Fibroblast of lung (primary cell): ENCODE data around the gene TCF12. TPM values are rescaled to one million over a fixed set of nuclear protein-coding genes. Genes with fewer than 3 reads are reported as not detected.

Experiments used
- DNase-seq, 2 donors: peaks; one replicate each; pipeline versions ENCODE4 v3.0.0 to v3.0.0-alpha.2; 2010; ENCODE audit warnings: low read depth in 2 of 2
- H2AFZ ChIP-seq: 2 replicates; pipeline ENCODE4 v1.5.1; 2012; ENCODE audit warnings: low read length, control low read depth, inconsistent platforms
- H3K27ac ChIP-seq: 2 replicates; pipeline ENCODE4 v1.5.1; 2011; ENCODE audit warnings: low read length, control low read depth; ENCODE audit not compliant: insufficient read depth
- H3K27me3 ChIP-seq: 2 replicates; pipeline ENCODE4 v1.5.1; 2011; ENCODE audit warnings: mild to moderate bottlenecking, low read length; ENCODE audit not compliant: control insufficient read depth, insufficient read depth
- H3K36me3 ChIP-seq: 2 replicates; pipeline ENCODE4 v1.5.1; 2011; ENCODE audit warnings: low read length; ENCODE audit not compliant: control insufficient read depth, insufficient read depth
- H3K4me1 ChIP-seq: 2 replicates; pipeline ENCODE4 v1.5.1; 2011; ENCODE audit warnings: low read length; ENCODE audit not compliant: control insufficient read depth, insufficient read depth; ENCODE audit errors: extremely low read depth
- H3K4me2 ChIP-seq: 2 replicates; pipeline ENCODE4 v1.5.1; 2011; ENCODE audit warnings: low read length, control low read depth; ENCODE audit not compliant: insufficient read depth; ENCODE audit errors: extremely low read depth
- H3K4me3 ChIP-seq, 4 experiments: fragments of 200-600 bp in 1 of 4; sonication (generic) in 1 of 4; replicated peaks in 1 of 4; 2 replicates each; pipeline ENCODE4 v1.5.1; 2011 to 2016; ENCODE audit warnings: low read length in 4 of 4, low read depth in 3 of 4, mild to moderate bottlenecking in 3 of 4, control low read depth in 2 of 4, inconsistent platforms in 1 of 4, mixed read lengths in 1 of 4; ENCODE audit not compliant: insufficient read depth in 1 of 4; ENCODE audit errors: control extremely low read depth in 1 of 4
- H3K79me2 ChIP-seq: 2 replicates; pipeline ENCODE4 v1.5.1; 2012; ENCODE audit warnings: mild to moderate bottlenecking, low read length, inconsistent platforms; ENCODE audit not compliant: control insufficient read depth, insufficient read depth
- H3K9ac ChIP-seq: 2 replicates; pipeline ENCODE4 v1.5.1; 2011; ENCODE audit warnings: mild to moderate bottlenecking, low read length, control low read depth; ENCODE audit not compliant: insufficient read depth
- H3K9me3 ChIP-seq: 2 replicates; pipeline ENCODE4 v1.5.1; 2012; ENCODE audit warnings: low read depth, low read length; ENCODE audit not compliant: control insufficient read depth, insufficient read depth
- H4K20me1 ChIP-seq: 2 replicates; pipeline ENCODE4 v1.5.1; 2011; ENCODE audit warnings: low read length; ENCODE audit not compliant: control insufficient read depth, insufficient read depth; ENCODE audit errors: extremely low read depth
- CTCF ChIP-seq, 2 donors: IDR thresholded peaks in 1 of 2; conservative IDR thresholded peaks in 1 of 2; 1 replicate in 1 of 2; 2 replicates in 1 of 2; pipeline ENCODE4 v1.5.1; 2011 to 2012; ENCODE audit warnings: low read length in 2 of 2, control low read depth in 1 of 2, inconsistent platforms in 1 of 2, low read depth in 1 of 2, mild to moderate bottlenecking in 1 of 2
- EZH2 ChIP-seq: IDR thresholded peaks from 2 replicates; pipeline ENCODE4 v1.5.1; 2012; ENCODE audit warnings: low read length, control low read depth, mild to moderate bottlenecking; ENCODE audit errors: missing control alignments
- polyA plus RNA-seq, 2 donors: library from polyadenylated mRNA; depleted of rRNA in 1 of 2; stranded (reverse) in 1 of 2; unstranded in 1 of 2; fragments of >200 nt; gene quantifications; 2 replicates each; pipeline ENCODE4 v1.2.1, GENCODE V29; 2011 to 2012; ENCODE audit warnings: missing spikeins in 1 of 2
- total RNA-seq: library from RNA; depleted of rRNA; stranded (reverse); fragments of >200 nt; gene quantifications from 2 replicates; pipeline ENCODE4 v1.2.1, GENCODE V29; 2014

TCF12 gene
- total and polyA plus RNA-seq, 2 donors (not counting 1 experiment from before 2014, with no cell fraction given), result 105 to 232 TPM

DNA sequence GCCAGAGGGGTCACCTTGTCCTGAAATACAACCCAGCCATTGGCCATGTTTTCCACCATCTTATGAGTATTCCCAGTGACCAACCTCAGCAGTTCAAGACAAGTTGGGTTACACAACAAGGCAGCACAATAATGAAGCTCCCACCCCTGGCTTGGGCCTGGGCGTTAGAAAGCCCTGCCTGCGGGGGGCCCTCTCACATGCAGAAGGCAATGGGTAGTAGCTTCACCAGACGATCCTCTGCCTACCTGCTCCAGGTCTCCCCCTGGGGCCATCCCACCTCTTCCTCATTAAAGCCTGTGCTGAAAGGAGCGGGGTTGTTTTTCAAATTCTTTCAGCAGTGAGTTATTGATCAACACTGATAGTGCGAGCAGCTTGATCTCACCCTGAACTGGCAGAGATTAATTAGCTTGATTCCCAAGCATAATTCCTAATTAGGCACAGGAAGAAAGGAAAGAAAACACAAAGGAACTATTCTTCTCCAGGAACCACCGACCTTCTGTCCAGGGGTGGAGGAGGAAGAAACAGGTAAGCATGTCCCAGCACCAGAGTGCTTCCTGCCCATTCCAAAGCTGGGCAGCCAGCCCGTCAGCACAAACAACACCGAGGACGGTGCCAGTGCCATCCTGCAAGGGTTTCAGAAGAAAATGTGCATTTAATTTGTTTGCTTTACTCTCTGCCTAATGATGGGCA, 378.2 kb downstream of the TCF12 start:
- Histone ChIP-seq H4K20me1 (no peaks in the 10 kb centered on the region), H3K36me3 (no peaks in the 10 kb centered on the region), H3K4me1 (no peaks in the 10 kb centered on the region), H3K27me3 (no peaks in the 10 kb centered on the region), H3K79me2 (no peaks in the 10 kb centered on the region), H3K9ac (no peak overlapping the region), H3K9me3 (no peaks in the 10 kb centered on the region), H3K4me3 (no peak overlapping the region), H3K27ac (no peak overlapping the region), H2AFZ (no peak overlapping the region), H3K4me2 (no peak overlapping the region)
- TF ChIP-seq CTCF (conservative IDR thresholded peaks at IDR 0.05 in 1 of 2, IDR thresholded peaks at IDR 0.05 in 1 of 2; ENCODE audit: low read depth in 1 of 2, low read length in 2 of 2), result no peak
- TF ChIP-seq EZH2, result no peak
- no peak for DNase-seq

DNA sequence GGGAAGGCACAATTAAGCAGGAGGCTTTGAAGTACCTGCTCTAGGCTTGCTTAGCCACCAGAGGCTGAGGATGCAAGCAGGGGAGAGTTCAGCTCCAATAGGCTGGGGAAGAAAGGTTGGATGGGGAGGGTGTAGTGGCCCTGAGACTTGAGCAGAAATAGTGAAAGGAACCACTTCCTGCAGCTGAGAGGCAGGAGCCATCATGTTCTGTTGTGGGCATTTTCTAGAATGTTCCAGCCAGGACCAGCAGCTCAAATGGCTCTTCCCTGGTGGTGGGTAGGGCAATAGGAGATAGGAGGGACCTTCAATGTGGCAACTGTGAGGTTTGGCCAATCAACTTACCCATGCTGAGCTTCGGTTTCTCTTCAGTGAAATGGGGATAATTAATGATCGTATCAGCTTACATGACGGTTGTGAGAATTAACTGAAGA, 378.7 kb downstream of the TCF12 start:
- no peaks in the 10 kb centered on the region for H4K20me1 ChIP-seq

GRCh38 chr15:57297630-57298029, 379.2 kb downstream of the TCF12 start:
- Histone ChIP-seq H3K9ac (no peak overlapping the region), H3K36me3 (no peaks in the 10 kb centered on the region), H4K20me1 (no peaks in the 10 kb centered on the region), H3K4me1 (no peaks in the 10 kb centered on the region), H3K79me2 (no peaks in the 10 kb centered on the region), H3K4me2 (no peak overlapping the region), H2AFZ (no peak overlapping the region), H3K4me3 (no peak overlapping the region), H3K27me3 (no peaks in the 10 kb centered on the region), H3K9me3 (no peaks in the 10 kb centered on the region), H3K27ac (no peak overlapping the region)
- no peak for DNase-seq
- TF ChIP-seq EZH2 (no peak), CTCF (conservative IDR thresholded peaks at IDR 0.05 in 1 of 2, IDR thresholded peaks at IDR 0.05 in 1 of 2; ENCODE audit: low read depth in 1 of 2, low read length in 2 of 2) (no peak)

More for the DNA sequence above, 378.7 kb downstream of the TCF12 start:
- Histone ChIP-seq H3K4me3 (no peak overlapping the region), H3K27me3 (no peaks in the 10 kb centered on the region), H3K79me2 (no peaks in the 10 kb centered on the region), H2AFZ (no peak overlapping the region), H3K36me3 (no peaks in the 10 kb centered on the region), H3K4me2 (no peak overlapping the region), H3K9me3 (no peaks in the 10 kb centered on the region), H3K4me1 (no peaks in the 10 kb centered on the region), H3K27ac (no peak overlapping the region), H3K9ac (no peak overlapping the region)
- DNase-seq, result no peak
- no peak for TF ChIP-seq EZH2
- no peak for TF ChIP-seq CTCF (conservative IDR thresholded peaks at IDR 0.05 in 1 of 2, IDR thresholded peaks at IDR 0.05 in 1 of 2; ENCODE audit: low read depth in 1 of 2, low read length in 2 of 2)
